ENCODE data around the gene SPSB1. TPM values are rescaled to one million over a fixed set of nuclear protein-coding genes. Genes with fewer than 3 reads are reported as not detected.

Gene SPSB1
- total RNA-seq, 4 donors from 2014 or later = 33.5 to 111 (median 76.3) TPM

DNA sequence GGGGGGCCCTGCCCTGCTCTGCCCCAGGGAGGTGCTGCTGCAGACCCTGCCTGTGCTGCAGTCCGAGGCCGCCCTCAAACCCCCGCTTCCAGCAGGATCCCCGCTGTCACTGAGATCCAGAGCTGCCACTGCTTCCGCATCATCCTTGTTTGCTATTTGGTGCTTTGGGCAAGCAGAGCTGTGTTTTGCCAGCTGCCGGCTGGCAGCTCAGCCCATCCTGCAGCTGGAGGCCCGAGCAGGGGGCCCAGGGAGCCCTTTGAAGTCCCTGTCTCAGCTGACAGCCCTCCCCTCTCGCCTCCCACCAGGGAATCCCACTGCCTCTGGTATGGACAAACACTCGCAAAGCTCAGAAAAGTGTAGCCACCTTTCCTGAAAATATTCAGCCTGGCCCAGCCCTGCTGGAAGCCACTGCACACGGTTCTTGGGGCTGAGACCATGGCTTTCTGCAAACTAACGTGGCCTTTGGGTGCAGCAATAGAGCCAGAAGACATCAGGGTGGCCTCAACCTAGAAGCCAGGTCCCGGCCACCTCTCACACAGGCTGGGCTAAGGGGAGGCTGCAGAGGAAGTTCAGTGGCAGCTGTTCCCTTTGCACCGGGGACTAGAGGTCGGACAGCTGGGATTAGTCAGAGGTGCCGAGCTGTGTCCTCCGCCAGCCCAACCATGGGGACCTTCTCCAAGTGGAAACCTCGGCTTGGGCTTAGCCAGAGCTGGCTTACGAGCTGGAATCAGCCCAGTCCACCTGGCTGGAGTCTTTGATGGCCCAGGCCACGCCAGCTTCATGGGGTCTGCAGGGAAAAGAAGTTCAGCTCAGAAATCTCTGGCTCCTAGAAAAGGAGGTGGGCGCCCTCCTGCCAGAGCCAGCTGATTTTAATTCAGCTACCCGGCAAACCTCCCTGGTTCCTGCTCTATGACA, 107.1 kb downstream of the SPSB1 start:
- ATAC-seq (ENCODE audit: low FRiP score) (no peak), DNase-seq (ENCODE audit: low spot score) (no peak)
- TF ChIP-seq, protein P1, sequence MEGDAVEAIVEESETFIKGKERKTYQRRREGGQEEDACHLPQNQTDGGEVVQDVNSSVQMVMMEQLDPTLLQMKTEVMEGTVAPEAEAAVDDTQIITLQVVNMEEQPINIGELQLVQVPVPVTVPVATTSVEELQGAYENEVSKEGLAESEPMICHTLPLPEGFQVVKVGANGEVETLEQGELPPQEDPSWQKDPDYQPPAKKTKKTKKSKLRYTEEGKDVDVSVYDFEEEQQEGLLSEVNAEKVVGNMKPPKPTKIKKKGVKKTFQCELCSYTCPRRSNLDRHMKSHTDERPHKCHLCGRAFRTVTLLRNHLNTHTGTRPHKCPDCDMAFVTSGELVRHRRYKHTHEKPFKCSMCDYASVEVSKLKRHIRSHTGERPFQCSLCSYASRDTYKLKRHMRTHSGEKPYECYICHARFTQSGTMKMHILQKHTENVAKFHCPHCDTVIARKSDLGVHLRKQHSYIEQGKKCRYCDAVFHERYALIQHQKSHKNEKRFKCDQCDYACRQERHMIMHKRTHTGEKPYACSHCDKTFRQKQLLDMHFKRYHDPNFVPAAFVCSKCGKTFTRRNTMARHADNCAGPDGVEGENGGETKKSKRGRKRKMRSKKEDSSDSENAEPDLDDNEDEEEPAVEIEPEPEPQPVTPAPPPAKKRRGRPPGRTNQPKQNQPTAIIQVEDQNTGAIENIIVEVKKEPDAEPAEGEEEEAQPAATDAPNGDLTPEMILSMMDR (IDR thresholded peaks at IDR 0.05) = no peak

DNA sequence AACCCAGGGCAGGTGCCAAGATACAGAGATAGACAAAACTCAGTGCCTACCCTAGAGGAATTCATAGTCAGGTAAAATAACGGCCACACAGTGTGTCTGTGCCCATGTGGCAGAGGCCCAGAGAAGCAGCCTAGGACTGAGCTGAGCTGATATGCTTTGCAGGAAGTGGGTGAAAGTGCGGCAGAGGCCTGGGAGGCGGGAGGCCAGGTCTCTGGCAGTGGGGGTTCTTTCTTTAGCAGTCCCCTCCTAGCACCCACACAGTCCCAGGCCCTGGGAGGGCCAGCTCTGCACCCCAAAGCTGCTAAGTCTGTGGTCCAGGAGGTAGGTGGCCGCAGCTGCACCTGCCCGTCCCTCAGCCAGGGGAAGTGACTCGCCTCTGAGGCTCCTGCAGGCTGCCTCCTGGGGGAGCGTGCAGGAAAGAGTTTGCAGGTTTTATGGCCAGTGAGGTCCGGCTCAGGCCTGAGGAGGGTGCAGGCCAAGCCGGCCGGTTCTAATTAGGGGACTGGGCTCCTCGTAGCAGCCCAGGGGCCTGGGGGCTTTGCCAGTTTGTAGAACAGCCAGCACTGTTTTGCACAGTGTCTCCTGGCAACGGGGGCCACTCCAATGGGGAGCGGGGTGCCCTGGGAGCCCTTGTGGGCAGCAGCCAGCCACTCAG, 107.9 kb downstream of the SPSB1 start:
- TF ChIP-seq, protein P1 (IDR thresholded peaks at IDR 0.05) = no peak
- no peak for ATAC-seq (ENCODE audit: low FRiP score)
- DNase-seq (ENCODE audit: low spot score) = no peak

DNA sequence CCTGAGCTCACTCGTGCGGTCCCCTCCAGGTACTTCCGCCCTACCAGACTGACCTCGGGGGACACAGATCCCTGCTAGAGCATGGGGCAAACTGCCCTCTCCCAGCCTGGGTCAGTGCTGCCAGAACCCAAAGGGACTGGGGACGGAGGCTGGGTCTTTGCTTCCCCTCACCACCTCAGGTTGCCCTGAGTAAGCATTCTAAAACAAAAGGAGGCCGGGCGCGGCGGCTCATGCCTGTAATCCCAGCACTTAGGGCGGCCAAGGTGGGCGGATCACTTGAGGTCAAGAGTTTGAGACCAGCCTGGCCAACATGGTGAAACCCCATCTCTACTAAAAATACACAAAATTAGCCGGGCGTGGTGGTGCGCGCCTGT, 108.4 kb downstream of the SPSB1 start:
- ATAC-seq (ENCODE audit: low FRiP score) (no peak), DNase-seq (ENCODE audit: low spot score) (no peak)

DNA sequence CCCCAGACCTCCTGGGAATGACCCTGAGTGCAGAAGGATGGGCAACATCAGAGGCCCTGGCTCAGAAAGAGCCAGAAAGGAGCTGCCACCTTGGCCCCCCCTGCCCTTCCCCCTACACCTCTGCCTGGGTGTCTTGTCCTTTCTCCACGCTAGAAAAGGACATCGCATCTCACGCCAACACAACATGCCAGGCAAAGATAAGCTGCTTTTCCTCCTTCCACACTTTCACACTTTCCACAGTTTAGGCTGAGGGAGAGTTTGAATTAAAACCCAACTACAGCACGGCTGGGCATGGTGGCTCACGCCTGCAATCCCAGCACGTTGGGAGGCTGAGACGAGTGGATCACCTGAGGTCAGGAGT, 109.5 kb downstream of the SPSB1 start:
- TF ChIP-seq, protein P1 (IDR thresholded peaks at IDR 0.05) = no peak
- DNase-seq (ENCODE audit: low spot score) (no peak), ATAC-seq (ENCODE audit: low FRiP score) (no peak)

More for the DNA sequence above, 108.4 kb downstream of the SPSB1 start:
- TF ChIP-seq, protein P1 (IDR thresholded peaks at IDR 0.05) = no peak

DNA sequence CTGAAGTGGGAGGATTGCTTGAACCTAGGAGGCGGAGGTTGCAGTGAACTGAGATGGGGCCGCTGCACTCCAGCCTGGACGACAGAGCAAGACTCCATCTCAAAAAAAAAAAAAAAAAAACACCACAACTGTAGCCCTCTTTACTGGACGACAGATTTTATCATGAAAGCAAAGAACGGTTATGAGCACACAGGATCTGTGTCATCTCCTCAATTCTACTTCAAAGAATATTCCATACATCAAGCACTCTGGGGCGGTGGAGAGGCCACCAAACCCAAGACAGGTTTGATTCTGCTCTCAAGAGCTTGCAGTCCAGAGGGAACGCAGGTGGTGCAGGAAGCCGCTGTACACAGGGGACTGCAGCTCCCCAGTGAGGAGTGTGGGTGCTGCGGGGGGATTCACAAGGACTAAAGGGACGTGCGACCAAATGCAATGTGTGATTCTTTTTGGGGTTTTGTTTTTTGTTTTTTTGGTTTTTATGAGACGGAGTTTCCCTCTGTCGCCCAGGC, 110.1 kb downstream of the SPSB1 start:
- no peak for DNase-seq (ENCODE audit: low spot score)
- TF ChIP-seq, protein P1 (IDR thresholded peaks at IDR 0.05) = no peak
- ATAC-seq (ENCODE audit: low FRiP score) = no peak

DNA sequence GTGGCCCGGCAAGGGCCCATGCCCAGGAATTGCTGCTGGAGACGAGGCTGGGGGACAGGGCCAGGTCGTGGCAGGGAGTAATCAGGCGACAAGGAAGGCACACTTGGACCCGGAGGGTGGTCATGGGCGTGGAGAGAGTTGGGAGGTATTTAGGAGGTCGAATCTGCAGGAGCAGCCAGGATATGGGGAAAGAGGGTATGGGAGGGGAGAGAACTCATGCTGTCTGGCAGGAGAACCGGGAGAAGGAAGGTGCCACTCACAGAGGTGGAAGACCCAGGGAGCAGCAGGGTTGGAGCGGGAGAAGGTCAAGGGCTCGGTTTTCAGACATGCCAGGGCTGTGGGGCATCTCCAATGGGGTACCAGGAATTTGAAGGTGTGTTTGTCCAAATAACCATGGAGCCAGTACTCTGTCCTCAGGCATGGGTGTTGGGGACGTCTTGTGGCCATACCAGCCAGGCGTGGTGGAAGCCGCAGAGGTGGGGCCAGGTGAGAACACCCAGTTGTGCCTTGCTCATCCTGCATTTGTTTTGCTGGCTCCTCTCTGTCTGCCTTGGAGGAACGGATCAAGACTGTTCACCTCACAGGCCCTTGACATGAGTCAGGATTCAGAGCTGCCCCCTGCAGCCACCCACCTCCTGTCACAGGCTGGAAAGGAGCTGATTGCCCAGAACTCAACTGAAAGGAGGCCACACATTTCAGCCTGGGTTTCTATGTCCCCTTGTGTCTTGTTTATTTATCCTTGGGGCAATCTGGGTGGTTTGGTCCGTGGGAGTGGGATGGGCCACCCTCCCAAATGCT, 111.6 kb downstream of the SPSB1 start:
- TF ChIP-seq, protein P1 (IDR thresholded peaks at IDR 0.05) = no peak
- DNase-seq (ENCODE audit: low spot score) = no peak
- ATAC-seq (ENCODE audit: low FRiP score) = no peak

All from omental fat pad (tissue), 4 donors.